GM19397 (cell line): ENCODE results near the gene TOMM70.

Source experiments
- ATAC-seq: cut with Tn5 transposase; IDR thresholded peaks from one replicate; pipeline ENCODE4 v1.9.1; 2021; ENCODE audit warnings: mild to moderate bottlenecking, moderate library complexity; ENCODE audit not compliant: unreplicated experiment

Gene TOMM70

GRCh38 chr3:100412912-100413590 lies 12.2 kb upstream of the TOMM70 start:
- ATAC-seq: no peak

GRCh38 chr3:100411091-100411982 lies 10.4 kb upstream of the TOMM70 start:
- no peak for ATAC-seq

GRCh38 chr3:100407977-100408532 lies 7.2 kb upstream of the TOMM70 start:
- ATAC-seq: no peak

- no peak for ATAC-seq
Observed at GRCh38 chr3:100407164-100407563, 6.3 kb upstream of the TOMM70 start.

GRCh38 chr3:100404250-100404548 lies 3.3 kb upstream of the TOMM70 start:
- no peak for ATAC-seq

- no peak for ATAC-seq
Observed at GRCh38 chr3:100403362-100404249, 2.7 kb upstream of the TOMM70 start.

GRCh38 chr3:100402891-100403290 lies 2.0 kb upstream of the TOMM70 start:
- ATAC-seq: no peak

GRCh38 chr3:100402256-100402655 lies 1.4 kb upstream of the TOMM70 start:
- no peak for ATAC-seq

- ATAC-seq: peak; percentile 14
Observed at GRCh38 chr3:100401674-100402041, 769 bp upstream of the TOMM70 start.

GRCh38 chr3:100400419-100400779 lies 490 bp downstream of the TOMM70 start:
- ATAC-seq: peak; percentile 16

- no peak for ATAC-seq
Observed at GRCh38 chr3:100399341-100400071, 1.4 kb downstream of the TOMM70 start.

GRCh38 chr3:100396967-100397366 lies 3.9 kb downstream of the TOMM70 start:
- no peak for ATAC-seq

- no peak for ATAC-seq
Observed at GRCh38 chr3:100395679-100396431, 5.0 kb downstream of the TOMM70 start.

GRCh38 chr3:100389025-100389424 lies 11.9 kb downstream of the TOMM70 start:
- ATAC-seq: no peak

GRCh38 chr3:100386437-100387074 lies 14.3 kb downstream of the TOMM70 start:
- ATAC-seq: no peak

GRCh38 chr3:100384733-100385525 lies 16.0 kb downstream of the TOMM70 start:
- no peak for ATAC-seq

GRCh38 chr3:100376301-100376700 lies 24.6 kb downstream of the TOMM70 start:
- no peak for ATAC-seq

- ATAC-seq: no peak
Observed at GRCh38 chr3:100374521-100374920, 26.4 kb downstream of the TOMM70 start.

GRCh38 chr3:100370756-100371155 lies 30.1 kb downstream of the TOMM70 start:
- ATAC-seq: no peak
